HG02870 (cell line): ENCODE data around the gene KRTAP22-2.

Source experiments
- ATAC-seq: cut with Tn5 transposase; IDR thresholded peaks from one replicate; pipeline ENCODE4 v1.9.1; 2021; ENCODE audit warnings: mild to moderate bottlenecking, moderate library complexity; ENCODE audit not compliant: unreplicated experiment

Gene KRTAP22-2

DNA sequence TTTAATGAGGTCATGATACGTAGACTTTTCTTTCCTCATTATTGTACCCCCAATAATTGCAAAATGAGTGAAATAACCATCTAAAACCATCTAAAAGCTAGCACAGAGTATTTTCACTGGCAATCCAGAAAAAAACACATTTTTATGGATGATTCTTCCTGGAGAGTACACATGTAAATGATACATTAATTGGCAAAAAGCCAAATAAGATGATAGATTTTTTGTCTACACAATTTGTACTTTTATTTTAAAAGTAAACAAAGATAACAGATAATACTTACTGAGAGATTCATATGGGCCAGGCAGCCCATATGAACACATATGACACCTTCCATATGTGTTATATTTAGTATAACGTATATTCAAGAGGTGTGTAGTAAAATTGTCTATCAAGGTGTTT, 26.6 kb downstream of the KRTAP22-2 start:
- ATAC-seq: no peak

DNA sequence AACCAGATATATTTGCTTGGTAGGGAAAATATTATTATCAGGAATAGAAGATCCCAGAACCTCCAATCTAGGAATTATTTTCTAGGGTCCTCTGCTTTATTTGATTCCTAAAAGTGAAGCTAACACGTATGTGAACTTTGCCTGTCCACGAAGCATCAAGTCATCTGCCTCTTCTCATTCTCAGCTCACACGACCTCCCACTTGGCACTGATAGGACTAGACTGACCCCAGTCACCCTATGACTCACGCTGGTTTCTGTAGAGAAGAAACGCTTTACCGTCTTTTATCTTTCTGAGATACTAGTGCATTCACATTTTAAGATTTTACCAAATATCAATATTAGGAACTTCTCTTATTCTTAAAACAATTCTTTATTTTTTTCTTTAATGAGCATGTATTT, 27.1 kb downstream of the KRTAP22-2 start:
- ATAC-seq: no peak

DNA sequence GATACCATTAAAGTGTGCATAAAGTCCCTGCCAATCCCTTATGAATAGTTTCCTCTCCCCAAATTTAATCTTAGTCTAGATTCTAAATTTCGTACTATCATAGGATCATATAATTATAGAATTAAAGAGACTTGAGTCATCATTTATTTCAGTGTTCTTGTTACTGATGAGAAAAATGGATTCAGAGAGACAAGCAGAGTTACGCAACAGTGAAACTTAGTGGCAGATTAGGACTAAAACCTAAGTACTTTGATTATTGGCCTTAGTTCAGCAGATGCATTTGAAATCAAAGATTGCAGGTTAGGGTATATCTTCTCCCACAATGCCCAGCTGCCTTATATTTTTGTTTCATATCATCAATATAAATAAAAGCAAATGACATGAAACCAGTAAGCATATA, 28.2 kb downstream of the KRTAP22-2 start:
- ATAC-seq: no peak

DNA sequence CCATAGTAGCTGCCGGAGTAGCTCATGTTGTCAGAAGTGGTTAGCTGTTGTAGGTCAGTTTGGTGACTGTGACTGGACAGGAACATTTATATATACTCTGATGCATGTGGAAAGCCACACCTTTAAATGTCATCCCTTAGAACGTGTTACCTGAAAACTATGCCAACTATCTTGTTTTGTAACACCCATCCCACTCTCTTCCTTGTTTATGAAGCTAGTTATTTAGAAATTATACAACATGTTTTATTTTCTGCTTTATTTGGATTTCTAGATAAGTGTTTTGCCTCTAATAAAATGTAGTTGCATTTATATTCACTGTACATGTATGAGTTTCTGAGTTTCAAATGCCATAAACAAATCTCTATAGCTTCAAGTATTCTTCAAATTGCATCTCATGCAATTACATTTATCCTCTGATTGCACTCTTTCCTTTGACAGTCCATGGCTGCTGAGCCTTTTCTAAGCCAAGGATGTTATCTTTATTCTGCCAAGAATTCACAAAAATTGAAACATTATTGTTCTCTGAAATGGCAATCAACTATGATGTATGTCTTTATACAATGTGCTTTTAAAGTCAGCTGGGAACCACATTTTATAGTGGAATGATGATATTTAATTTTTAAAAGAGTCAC, 28.8 kb downstream of the KRTAP22-2 start, which contains the start of gene KRTAP19-7:
Gene KRTAP19-7, minus strand, starts transcription at position 51 of the 632 bp plus-strand sequence. Its CDS starts 25 bp downstream, at position 26.
- no peak for ATAC-seq

DNA sequence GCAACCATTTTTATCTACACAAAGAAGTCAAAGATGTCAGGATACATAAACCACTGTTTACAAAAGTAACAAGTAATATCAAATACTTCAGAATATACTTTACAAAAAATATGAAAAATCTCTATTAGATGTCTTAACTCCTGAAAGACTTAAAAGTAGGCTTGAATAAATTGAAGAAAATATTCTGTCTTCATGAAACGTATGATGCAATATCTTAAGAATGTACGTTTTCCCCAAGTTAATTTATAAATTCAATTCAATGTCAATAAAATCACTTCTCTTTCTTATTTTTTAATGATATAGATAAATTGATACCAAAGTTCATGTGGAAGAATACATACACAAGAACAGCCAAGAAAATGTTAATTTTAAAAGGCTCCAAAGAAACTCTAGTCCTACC, 35.1 kb downstream of the KRTAP22-2 start:
- no peak for ATAC-seq

DNA sequence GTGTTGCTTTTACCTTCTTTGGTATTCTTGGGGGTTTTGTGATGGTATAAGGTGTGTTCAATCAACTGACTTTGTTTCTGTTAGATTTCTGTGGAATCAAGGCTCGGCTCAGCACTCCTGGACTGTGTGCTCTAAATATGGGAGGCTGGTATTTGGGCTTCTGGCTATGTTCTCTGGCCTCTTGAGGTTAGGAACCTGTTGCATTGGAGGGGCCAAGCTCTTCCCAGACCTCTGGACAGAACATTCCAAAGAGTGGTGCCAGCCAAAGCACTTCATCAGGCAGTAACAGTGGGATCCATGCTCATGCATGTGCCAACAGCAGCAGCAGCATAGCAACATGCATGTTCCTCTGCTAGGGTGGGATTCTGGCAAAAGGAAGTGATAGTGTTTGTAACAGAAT, 37.4 kb downstream of the KRTAP22-2 start:
- ATAC-seq: no peak

DNA sequence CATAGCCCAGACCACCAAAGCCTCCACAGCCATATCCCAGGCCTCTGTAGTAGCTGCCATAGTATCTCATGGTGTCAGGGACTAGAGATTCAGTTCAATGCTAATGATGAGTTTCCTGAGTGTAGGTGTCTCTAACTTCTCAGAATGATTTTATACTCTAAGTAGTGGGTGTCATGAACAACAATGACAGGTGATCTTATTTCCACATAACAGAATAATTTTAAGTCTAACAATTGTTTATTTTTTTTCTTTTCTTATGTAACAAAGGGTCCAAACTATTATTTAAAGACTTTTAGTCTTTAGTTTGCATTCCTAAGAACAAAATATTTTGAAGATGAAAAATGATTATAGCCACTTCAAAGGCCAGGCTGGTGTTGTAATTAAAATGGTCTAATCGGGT, 48.4 kb downstream of the KRTAP22-2 start, which contains the start of gene KRTAP19-6:
Gene KRTAP19-6, minus strand, starts transcription at position 101 of the 400 bp plus-strand sequence. Its CDS starts 31 bp downstream, at position 70.
- no peak for ATAC-seq
